ENCODE data around the gene TLX1.

TLX1 gene

GRCh38 chr10:101112799-101113594 is 18.1 kb upstream of the TLX1 start:
- DNase-seq (ENCODE audit: low spot score), result no peak

- no peak for DNase-seq (ENCODE audit: low spot score)
These were observed 17.2 kb upstream of the TLX1 start for GRCh38 chr10:101113890-101114403.

GRCh38 chr10:101114646-101115045 is 16.5 kb upstream of the TLX1 start:
- DNase-seq (ENCODE audit: low spot score), result peak; percentile 20

- no peak for DNase-seq (ENCODE audit: low spot score)
These were observed 14.3 kb upstream of the TLX1 start for GRCh38 chr10:101116754-101117153.

GRCh38 chr10:101118031-101118430 is 13.1 kb upstream of the TLX1 start:
- DNase-seq (ENCODE audit: low spot score), result no peak

- no peak for DNase-seq (ENCODE audit: low spot score)
These were observed 10.6 kb upstream of the TLX1 start for GRCh38 chr10:101120520-101120883.

- DNase-seq (ENCODE audit: low spot score), result no peak
These were observed 10.0 kb upstream of the TLX1 start for GRCh38 chr10:101120884-101121653.

GRCh38 chr10:101121654-101122031 is 9.5 kb upstream of the TLX1 start:
- DNase-seq (ENCODE audit: low spot score), result no peak

GRCh38 chr10:101122270-101123084 is 8.6 kb upstream of the TLX1 start:
- no peak for DNase-seq (ENCODE audit: low spot score)

- DNase-seq (ENCODE audit: low spot score), result no peak
These were observed 7.8 kb upstream of the TLX1 start for GRCh38 chr10:101123085-101123814.

- DNase-seq (ENCODE audit: low spot score), result no peak
These were observed 7.1 kb upstream of the TLX1 start for GRCh38 chr10:101123815-101124617.

- no peak for DNase-seq (ENCODE audit: low spot score)
These were observed 6.2 kb upstream of the TLX1 start for GRCh38 chr10:101124933-101125332.

GRCh38 chr10:101126684-101127628 is 4.1 kb upstream of the TLX1 start:
- DNase-seq (ENCODE audit: low spot score), result no peak

- no peak for DNase-seq (ENCODE audit: low spot score)
These were observed 959 bp upstream of the TLX1 start for GRCh38 chr10:101130141-101130540.

GRCh38 chr10:101131962-101132635 is 999 bp downstream of the TLX1 start:
- DNase-seq (ENCODE audit: low spot score), result no peak

- DNase-seq (ENCODE audit: low spot score), result no peak
These were observed 1.8 kb downstream of the TLX1 start for GRCh38 chr10:101132636-101133473.

- DNase-seq (ENCODE audit: low spot score), result no peak
These were observed 2.6 kb downstream of the TLX1 start for GRCh38 chr10:101133489-101134298.

Measured in pons (tissue), 1 donor.